Uterine smooth muscle cell (primary cell): ENCODE measurements around the gene TDG. TPM values are rescaled to one million over a fixed set of nuclear protein-coding genes. Genes with fewer than 3 reads are reported as not detected.

Source experiments
- total RNA-seq: library from RNA; depleted of rRNA; stranded (reverse); fragments of >200 nt; gene quantifications from 2 replicates; pipeline ENCODE4 v1.2.3, GENCODE V29; 2014

Gene TDG
- total RNA-seq = 15.2 and 17.9 TPM in 2 replicates

DNA sequence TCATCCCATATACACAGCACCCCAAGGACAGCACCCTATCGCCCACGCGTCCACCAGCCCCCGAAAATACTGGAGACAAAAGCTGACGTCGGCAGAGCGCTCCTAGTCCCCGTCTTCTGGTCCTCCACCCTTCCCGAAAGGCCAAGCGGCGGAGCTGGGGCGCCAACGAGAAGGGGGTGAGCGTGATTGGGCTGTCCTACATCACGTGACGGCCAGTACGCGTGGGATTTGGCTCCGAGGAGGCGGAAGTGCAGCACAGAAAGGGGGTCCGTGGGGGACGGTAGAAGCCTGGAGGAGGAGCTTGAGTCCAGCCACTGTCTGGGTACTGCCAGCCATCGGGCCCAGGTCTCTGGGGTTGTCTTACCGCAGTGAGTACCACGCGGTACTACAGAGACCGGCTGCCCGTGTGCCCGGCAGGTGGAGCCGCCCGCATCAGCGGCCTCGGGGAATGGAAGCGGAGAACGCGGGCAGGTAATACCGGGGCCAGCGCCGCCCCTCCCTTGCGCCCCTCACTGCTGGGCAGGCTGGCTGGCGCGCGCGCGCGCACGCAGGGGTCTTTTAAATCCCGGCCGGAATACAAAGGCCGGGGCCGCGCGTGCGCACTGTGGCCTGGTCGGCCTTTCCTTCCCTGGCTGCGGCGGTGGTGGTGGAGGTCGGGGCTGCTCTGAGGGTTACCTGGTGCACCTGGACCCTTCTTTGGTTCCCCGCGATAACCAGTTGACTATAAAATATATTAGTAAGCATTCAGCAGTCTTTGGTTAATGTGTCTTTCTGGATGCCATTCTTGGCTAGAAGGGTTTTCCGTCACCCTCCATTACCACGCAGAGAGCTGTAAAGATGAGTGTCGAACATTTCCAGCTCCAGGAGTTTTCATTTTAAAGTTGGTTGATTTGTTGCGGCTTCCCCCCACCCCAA is at the start of gene TDG:
Gene TDG, plus strand, starts transcription at position 283 of the 915 bp plus-strand sequence. Its CDS starts 166 bp downstream, at position 449.

GRCh38 chr12:103930034-103930786 is 35.5 kb upstream of the TDG start, which contains the start of gene HSP90B1:
TSS of gene HSP90B1 (plus strand) at chr12:103930410. CDS start at chr12:103930516, 106 bp downstream.

Other genes with a start within 250 kb of the TDG start
- gene NT5DC3, start 124.6 kb upstream of the TDG start, total RNA-seq = 24.1 and 27.6 TPM in 2 replicates
- gene HSP90B1, start 35.5 kb upstream of the TDG start, total RNA-seq = 1,062 and 1,767 TPM in 2 replicates
- gene GLT8D2, start 84.3 kb downstream of the TDG start, total RNA-seq = 19.0 and 36.7 TPM in 2 replicates
- 25.6 and 28.1 TPM in 2 replicates for gene HCFC2, start 98.7 kb downstream of the TDG start, total RNA-seq
- gene NFYB, start 172.3 kb downstream of the TDG start, total RNA-seq = 25.0 and 26.4 TPM in 2 replicates
- 863 and 892 TPM in 2 replicates for gene TXNRD1, start 249.9 kb downstream of the TDG start, total RNA-seq